Kidney (tissue), 14 donors: Measurements from ENCODE around the gene RAI1. TPM values are rescaled to one million over a fixed set of nuclear protein-coding genes. Genes with fewer than 3 reads are reported as not detected.

ENCODE experiments used
- DNase-seq, 5 donors: peaks; one replicate each; pipeline ENCODE4 v3.0.0-alpha.2; 2013 to 2020
- FAIRE-seq: peaks from 2 replicates; lab custom pipeline; 2012; peaks lifted over from hg19 to GRCh38; lab: Jason Lieb, UNC
- H3K27ac ChIP-seq, 2 donors: one replicate each; pipeline ENCODE4 v1.7.0; 2013; ENCODE audit warnings: low read depth in 2 of 2, low read length in 2 of 2, inconsistent platforms in 1 of 2
- H3K27me3 ChIP-seq: one replicate; pipeline ENCODE4 v1.7.1; 2013; ENCODE audit warnings: low read length, inconsistent platforms; ENCODE audit not compliant: control insufficient read depth, insufficient read depth
- H3K36me3 ChIP-seq, 3 donors: one replicate each; pipeline versions ENCODE4 v1.7.0 to v1.7.1; 2013; ENCODE audit warnings: low read length in 3 of 3, control low read depth in 1 of 3, inconsistent platforms in 1 of 3; ENCODE audit not compliant: insufficient read depth in 3 of 3, control insufficient read depth in 2 of 3
- H3K4me1 ChIP-seq, 3 donors: one replicate each; pipeline versions ENCODE4 v1.7.0 to v1.7.1; 2013; ENCODE audit warnings: low read length in 3 of 3, inconsistent platforms in 1 of 3, low read depth in 1 of 3; ENCODE audit not compliant: control insufficient read depth in 2 of 3, insufficient read depth in 2 of 3
- H3K4me3 ChIP-seq, 3 donors: one replicate each; pipeline versions ENCODE4 v1.7.0 to v1.8.1; 2013; ENCODE audit warnings: low read length in 3 of 3, control low read depth in 1 of 3, inconsistent platforms in 1 of 3
- H3K9ac ChIP-seq, 3 donors: one replicate each; pipeline versions ENCODE4 v1.7.0 to v1.7.1; 2013; ENCODE audit warnings: low read length in 3 of 3, control low read depth in 1 of 3, inconsistent platforms in 1 of 3
- H3K9me3 ChIP-seq, 3 donors: one replicate each; pipeline versions ENCODE4 v1.7.0 to v1.7.1; 2013; ENCODE audit warnings: low read length in 3 of 3, control low read depth in 1 of 3, inconsistent platforms in 1 of 3; ENCODE audit not compliant: control insufficient read depth in 2 of 3, insufficient read depth in 1 of 3
- intact Hi-C: fragments of 100-400 bp; cut with DNase I; formaldehyde crosslinking; loops from one replicate; pipeline ENCODE4 v1.11.1; 2022
- polyA plus RNA-seq: library from polyadenylated mRNA; stranded (reverse); fragments of 350-450 nt; fragmentation: Illumina TruSeq; extraction: RNeasy Lipid Tissue Mini Kit (QIAGEN cat#74804); gene quantifications from one replicate; pipeline ENCODE4 v1.2.3, GENCODE V29; 2014; ENCODE audit warnings: low read depth, low replicate concordance; ENCODE audit not compliant: insufficient read depth
- total RNA-seq: library from RNA; stranded (reverse); fragmentation: NEBNext Ultra II Directional; extraction: Animal tissue kit (Norgen Biotek cat#: 25700); gene quantifications from one replicate; pipeline ENCODE4 v1.2.1, GENCODE V29; 2021
- TF ChIP-seq, protein P1 (sequence below): IDR thresholded peaks from 3 replicates; pipeline ENCODE4 v1.5.1; 2012; ENCODE audit warnings: mild to moderate bottlenecking, moderate library complexity, borderline replicate concordance; ENCODE audit not compliant: insufficient read depth; ENCODE audit errors: extremely low read depth
- donor health status: control.
- donor health status: control.
- donor health status: control.
- donor health status: control.
- donor health status: control.
- donor health status: DM: yes; HTN: yes; CAD: no.
- donor health status: Normal renal cell carcinoma (clear cell type).

The RAI1 gene
- total and polyA plus RNA-seq, 2 donors from 2014 or later, result 6.7 to 50.5 TPM

DNA sequence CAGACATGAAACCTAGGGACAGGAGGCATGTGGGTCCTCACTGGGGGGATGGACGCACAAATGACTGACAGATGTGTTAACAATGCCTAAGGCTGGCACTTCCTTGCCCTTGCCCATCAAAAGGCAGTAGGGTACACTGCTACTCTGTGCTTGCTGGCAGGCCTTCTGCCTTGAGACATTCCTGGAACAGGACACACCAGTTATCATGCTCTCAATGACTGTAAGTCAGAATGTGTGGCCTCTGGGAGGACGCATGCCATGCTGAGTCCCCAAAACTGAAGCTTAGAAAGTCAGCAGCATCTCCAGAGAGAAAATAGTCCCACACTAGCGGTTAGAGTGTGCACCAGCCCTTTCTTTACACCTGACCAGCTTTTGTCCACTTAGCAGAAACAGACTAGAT, 171.7 kb downstream of the RAI1 start:
- DNase-seq (no peak), FAIRE-seq (no peak)
- H3K36me3 ChIP-seq, result no peaks in the 10 kb centered on the region
- no peaks in the 10 kb centered on the region for H3K9me3 ChIP-seq
- intact Hi-C loops, result no loop called here
- no peak overlapping the region for H3K4me3 ChIP-seq
- TF ChIP-seq, protein P1, sequence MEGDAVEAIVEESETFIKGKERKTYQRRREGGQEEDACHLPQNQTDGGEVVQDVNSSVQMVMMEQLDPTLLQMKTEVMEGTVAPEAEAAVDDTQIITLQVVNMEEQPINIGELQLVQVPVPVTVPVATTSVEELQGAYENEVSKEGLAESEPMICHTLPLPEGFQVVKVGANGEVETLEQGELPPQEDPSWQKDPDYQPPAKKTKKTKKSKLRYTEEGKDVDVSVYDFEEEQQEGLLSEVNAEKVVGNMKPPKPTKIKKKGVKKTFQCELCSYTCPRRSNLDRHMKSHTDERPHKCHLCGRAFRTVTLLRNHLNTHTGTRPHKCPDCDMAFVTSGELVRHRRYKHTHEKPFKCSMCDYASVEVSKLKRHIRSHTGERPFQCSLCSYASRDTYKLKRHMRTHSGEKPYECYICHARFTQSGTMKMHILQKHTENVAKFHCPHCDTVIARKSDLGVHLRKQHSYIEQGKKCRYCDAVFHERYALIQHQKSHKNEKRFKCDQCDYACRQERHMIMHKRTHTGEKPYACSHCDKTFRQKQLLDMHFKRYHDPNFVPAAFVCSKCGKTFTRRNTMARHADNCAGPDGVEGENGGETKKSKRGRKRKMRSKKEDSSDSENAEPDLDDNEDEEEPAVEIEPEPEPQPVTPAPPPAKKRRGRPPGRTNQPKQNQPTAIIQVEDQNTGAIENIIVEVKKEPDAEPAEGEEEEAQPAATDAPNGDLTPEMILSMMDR, result no peak
- H3K27me3 ChIP-seq, result no peaks in the 10 kb centered on the region
- H3K27ac ChIP-seq, result no peak overlapping the region
- no peak overlapping the region for H3K9ac ChIP-seq
- peaks cover 2 to 29% (median 21%) of the 10 kb centered on the region in 3 donors for H3K4me1 ChIP-seq

DNA sequence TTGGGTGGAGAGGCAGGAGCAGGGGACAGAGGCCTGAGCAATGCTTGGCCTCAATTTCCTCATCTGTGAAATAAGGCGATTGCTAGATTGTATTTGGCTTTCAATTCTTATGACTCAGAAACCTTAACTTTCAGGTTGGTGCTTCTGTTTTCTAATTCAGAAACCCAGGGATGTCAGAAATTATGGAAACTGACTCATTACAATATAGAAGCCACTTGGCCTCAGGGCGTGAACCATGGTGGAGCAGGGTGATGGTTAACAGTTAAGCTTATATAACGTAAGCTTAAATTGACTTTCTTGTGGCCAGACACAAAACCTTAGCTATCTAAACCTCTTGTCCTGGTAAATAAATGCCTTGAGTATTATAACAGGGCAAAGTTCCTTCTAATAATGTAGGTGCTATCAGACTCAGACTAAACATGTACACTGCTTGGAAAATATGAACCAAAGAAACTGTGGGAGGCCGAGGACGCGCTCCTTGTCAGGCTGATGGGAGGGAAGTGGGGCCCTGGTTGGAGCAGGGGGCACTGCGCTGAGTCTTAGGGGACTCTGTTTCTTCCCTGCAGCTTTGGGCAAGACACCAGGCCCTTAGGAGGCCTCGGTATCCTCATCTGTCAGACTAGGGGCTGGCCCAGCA, 172.7 kb downstream of the RAI1 start:
- H3K36me3 ChIP-seq, result no peaks in the 10 kb centered on the region
- intact Hi-C loops, result no loop called here
- FAIRE-seq (no peak), DNase-seq (no peak)
- no peaks in the 10 kb centered on the region for H3K27me3 ChIP-seq
- no peaks in the 10 kb centered on the region for H3K9me3 ChIP-seq
- H3K4me1 ChIP-seq, result peaks cover 2 to 24% (median 21%) of the 10 kb centered on the region in 3 donors
- no peak overlapping the region for H3K4me3 ChIP-seq
- H3K27ac ChIP-seq, result no peak overlapping the region
- H3K9ac ChIP-seq, result no peak overlapping the region
- TF ChIP-seq, protein P1, result no peak

DNA sequence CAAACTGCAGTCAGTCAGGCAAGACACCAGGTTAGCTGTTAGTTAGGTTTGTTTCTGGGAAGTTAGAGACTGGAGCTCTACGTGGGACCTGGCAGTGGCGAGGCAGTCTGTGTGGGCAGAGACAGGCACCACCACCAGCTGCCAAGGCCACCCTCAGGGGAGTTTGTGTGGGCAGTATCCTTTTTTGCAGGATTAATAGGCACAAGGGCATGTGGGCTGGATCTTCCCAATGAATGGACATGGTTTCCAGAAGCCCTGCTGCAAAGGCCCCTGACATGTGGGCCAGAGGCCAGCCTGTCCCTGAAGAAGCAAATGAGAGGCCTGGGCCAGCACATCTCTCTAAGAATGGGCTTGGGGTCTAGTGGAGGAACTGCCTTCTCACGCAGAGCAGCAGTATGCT, 174.7 kb downstream of the RAI1 start:
- H3K27ac ChIP-seq, result peak overlapping the region in 1 of 2 donors; percentile 44
- peak overlapping the region in 1 of 3 donors; percentile 1 for H3K9ac ChIP-seq
- peaks cover 0 to under 1% (median 0%) of the 10 kb centered on the region in 3 donors for H3K36me3 ChIP-seq
- no peak for DNase-seq
- intact Hi-C loops, result no loop called here
- H3K27me3 ChIP-seq, result no peaks in the 10 kb centered on the region
- H3K9me3 ChIP-seq, result no peaks in the 10 kb centered on the region
- H3K4me1 ChIP-seq, result peaks cover 2 to 16% (median 12%) of the 10 kb centered on the region in 3 donors
- no peak for FAIRE-seq
- H3K4me3 ChIP-seq, result no peak overlapping the region
- TF ChIP-seq, protein P1, result no peak
